GM12873 (cell line): ENCODE results near the gene PIM1.

ENCODE experiments used
- CTCF ChIP-seq: IDR thresholded peaks from 2 replicates; pipeline ENCODE4 v1.5.1; 2012; ENCODE audit warnings: low read depth, mild to moderate bottlenecking, moderate library complexity, low read length, control low read depth; ENCODE audit not compliant: insufficient read depth; ENCODE audit errors: missing control alignments

The PIM1 gene

GRCh38 chr6:37222125-37222967 lies 52.4 kb downstream of the PIM1 start:
- no peak for TF ChIP-seq CTCF

GRCh38 chr6:37222992-37223391 lies 53.0 kb downstream of the PIM1 start:
- TF ChIP-seq CTCF = no peak
